ENCODE results near the gene CAPZA2.

DNA sequence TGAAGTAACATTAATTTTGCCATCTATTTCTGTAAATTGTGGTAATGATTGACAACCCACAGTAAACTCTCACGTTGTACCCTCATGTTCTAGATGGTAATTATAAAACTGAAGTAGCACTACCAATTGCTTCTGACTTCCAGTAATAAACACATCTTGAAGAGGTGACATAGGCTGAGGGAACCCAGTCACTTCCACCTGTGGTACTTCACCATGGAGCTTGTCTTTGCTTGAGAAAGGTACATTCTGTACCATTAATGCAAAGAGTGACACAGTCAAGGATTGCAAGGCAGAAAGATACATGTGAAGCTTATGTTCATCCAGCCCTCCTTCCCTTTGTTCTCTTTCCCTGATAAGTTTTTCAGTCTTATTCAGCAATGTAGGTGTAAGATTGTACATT, 11.2 kb downstream of the CAPZA2 start:
- TF ChIP-seq RCOR1 (IDR thresholded peaks at IDR 0.05; ENCODE audit: low read depth, low read length) (no peak), TFCP2L1 (CRISPR knock-in tag; IDR thresholded peaks at IDR 0.05) (no peak), CTCF (IDR thresholded peaks at IDR 0.05) (no peak), POLR2A (IDR thresholded peaks at IDR 0.05; ENCODE audit: low read length) (no peak), TP53 (CRISPR knock-in tag; IDR thresholded peaks at IDR 0.05) (no peak), ESRRA (IDR thresholded peaks at IDR 0.05; ENCODE audit: borderline replicate concordance, low read length) (no peak), POLR2AphosphoS2 (conservative IDR thresholded peaks at IDR 0.05; ENCODE audit: low read length) (no peak), REST (IDR thresholded peaks at IDR 0.05) (no peak), BCL3 (IDR thresholded peaks at IDR 0.05) (no peak), EP300 (IDR thresholded peaks at IDR 0.05) (no peak), NR3C1 (IDR thresholded peaks at IDR 0.05) (no peak), MYC (IDR thresholded peaks at IDR 0.05; ENCODE audit: borderline replicate concordance, low read length) (no peak)
- TF ChIP-seq, protein P1, sequence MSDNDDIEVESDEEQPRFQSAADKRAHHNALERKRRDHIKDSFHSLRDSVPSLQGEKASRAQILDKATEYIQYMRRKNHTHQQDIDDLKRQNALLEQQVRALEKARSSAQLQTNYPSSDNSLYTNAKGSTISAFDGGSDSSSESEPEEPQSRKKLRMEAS (IDR thresholded peaks at IDR 0.05): no peak

All from A549 (cell line).